NOMO-1 treated with DMSO at 0.1 percent for 48 hours (cell line): Measurements from ENCODE around the gene MPZL1.
"Not testable (repeated sequence)": the region's sequence is repeated elsewhere in the genome, so short reads cannot be mapped to it uniquely, and the experiment has no call there.

Experiments
- DNase-seq: peaks from one replicate; lab custom pipeline; 2025; ENCODE audit not compliant: unreplicated experiment; lab: John Stamatoyannopoulos, UW

The MPZL1 gene

GRCh38 chr1:167718914-167719691 lies 2.7 kb upstream of the MPZL1 start:
- DNase-seq = no peak

GRCh38 chr1:167719715-167720421 lies 1.9 kb upstream of the MPZL1 start:
- not testable (repeated sequence) for DNase-seq

GRCh38 chr1:167720965-167721616 lies 691 bp upstream of the MPZL1 start:
- peak; percentile 53 for DNase-seq

- DNase-seq = peak; percentile 39
Observed at GRCh38 chr1:167722152-167722869, 529 bp downstream of the MPZL1 start.

- DNase-seq = no peak
Observed at GRCh38 chr1:167722870-167723251, 1.1 kb downstream of the MPZL1 start.

- DNase-seq = no peak
Observed at GRCh38 chr1:167723707-167724323, 2.0 kb downstream of the MPZL1 start.

- DNase-seq = no peak
Observed at GRCh38 chr1:167726008-167726407, 4.2 kb downstream of the MPZL1 start.

- no peak for DNase-seq
Observed at GRCh38 chr1:167728818-167729410, 7.1 kb downstream of the MPZL1 start.

- DNase-seq = no peak
Observed at GRCh38 chr1:167734227-167734626, 12.4 kb downstream of the MPZL1 start.

- no peak for DNase-seq
Observed at GRCh38 chr1:167734841-167735240, 13.1 kb downstream of the MPZL1 start.

- DNase-seq = no peak
Observed at GRCh38 chr1:167737169-167737568, 15.4 kb downstream of the MPZL1 start.

GRCh38 chr1:167738158-167738557 lies 16.4 kb downstream of the MPZL1 start:
- no peak for DNase-seq

GRCh38 chr1:167739752-167740151 lies 18.0 kb downstream of the MPZL1 start:
- no peak for DNase-seq

GRCh38 chr1:167741103-167741502 lies 19.3 kb downstream of the MPZL1 start:
- not testable (repeated sequence) for DNase-seq

- DNase-seq = not testable (repeated sequence)
Observed at GRCh38 chr1:167742392-167743057, 20.7 kb downstream of the MPZL1 start.

- no peak for DNase-seq
Observed at GRCh38 chr1:167744901-167745300, 23.1 kb downstream of the MPZL1 start.

GRCh38 chr1:167746013-167746672 lies 24.4 kb downstream of the MPZL1 start:
- DNase-seq = no peak

GRCh38 chr1:167746988-167747655 lies 25.3 kb downstream of the MPZL1 start:
- DNase-seq = no peak

GRCh38 chr1:167747988-167748387 lies 26.2 kb downstream of the MPZL1 start:
- DNase-seq = no peak
